ENCODE results near the gene ZBTB25. TPM values are rescaled to one million over a fixed set of nuclear protein-coding genes. Genes with fewer than 3 reads are reported as not detected.
A peak's percentile ranks its signal among the peaks of the same experiment; 100 is the strongest.

ZBTB25 gene
- polyA plus RNA-seq, 1 donor (not counting 4 experiments of a cell fraction or from before 2014, with no cell fraction given): 6.8 TPM

- dilution Hi-C loops (cut with MboI; ENCODE audit: extremely low pct_ligation_motif_present, low sequenced_read_pairs): no loop called here
- no peaks in the 10 kb centered on the region for H3K9me3 ChIP-seq (ENCODE audit: control insufficient read depth, low read depth, low read length)
- H3K36me3 ChIP-seq (ENCODE audit: control insufficient read depth in 2 of 2, extremely low read depth in 1 of 2, insufficient read depth in 2 of 2, low read length in 2 of 2): peaks cover 8 to 21% of the 10 kb centered on the region in 2 experiments
- no peak overlapping the region for H3K27ac ChIP-seq (ENCODE audit: control insufficient read depth, insufficient read depth, low read length)
- peaks cover 9% of the 10 kb centered on the region for H3K79me2 ChIP-seq (ENCODE audit: control insufficient read depth, insufficient read depth, low read length)
- DNase-seq (ENCODE audit: low read depth, low spot score): no peak
- H3K9ac ChIP-seq (ENCODE audit: control insufficient read depth, extremely low read depth, insufficient read depth, low read length): no peak overlapping the region
- no peaks in the 10 kb centered on the region for H4K20me1 ChIP-seq (ENCODE audit: control insufficient read depth, extremely low read depth, insufficient read depth, low read length)
- TF ChIP-seq CTCF (optimal IDR thresholded peaks at IDR 0.05 in 1 of 3, IDR thresholded peaks at IDR 0.05 in 1 of 3, conservative IDR thresholded peaks at IDR 0.05 in 1 of 3; ENCODE audit: extremely low read depth in 1 of 3, insufficient read depth in 2 of 3, low read length in 3 of 3): no peak
- no peak overlapping the region for H2AFZ ChIP-seq (ENCODE audit: control insufficient read depth, low read length)
- peaks cover 6% of the 10 kb centered on the region for H3K4me1 ChIP-seq (ENCODE audit: control insufficient read depth, extremely low read depth, insufficient read depth, low read length)
- no peaks in the 10 kb centered on the region for H3K9me1 ChIP-seq (ENCODE audit: control insufficient read depth, extremely low read depth, insufficient read depth, low read length)
- no peaks in the 10 kb centered on the region for H3K27me3 ChIP-seq (ENCODE audit: control insufficient read depth, extremely low read depth, insufficient read depth, low read length)
- no peak overlapping the region for H3K4me3 ChIP-seq (ENCODE audit: control insufficient read depth in 2 of 3, extremely low read depth in 1 of 3, insufficient read depth in 2 of 3, low read depth in 1 of 3, low read length in 3 of 3)
- H3K4me2 ChIP-seq (ENCODE audit: control insufficient read depth, extremely low read depth, insufficient read depth, low read depth, low read length): no peak overlapping the region
- FAIRE-seq: no peak
Measured at GRCh38 chr14:64411001-64411400, 92.6 kb downstream of the ZBTB25 start.

GRCh38 chr14:64410084-64410774, 93.4 kb downstream of the ZBTB25 start:
- Histone ChIP-seq H3K4me1 (ENCODE audit: control insufficient read depth, extremely low read depth, insufficient read depth, low read length) (peaks cover 6% of the 10 kb centered on the region), H4K20me1 (ENCODE audit: control insufficient read depth, extremely low read depth, insufficient read depth, low read length) (no peaks in the 10 kb centered on the region), H3K4me3 (ENCODE audit: control insufficient read depth in 2 of 3, extremely low read depth in 1 of 3, insufficient read depth in 2 of 3, low read depth in 1 of 3, low read length in 3 of 3) (no peak overlapping the region), H3K4me2 (ENCODE audit: control insufficient read depth, extremely low read depth, insufficient read depth, low read depth, low read length) (no peak overlapping the region), H3K9me3 (ENCODE audit: control insufficient read depth, low read depth, low read length) (no peaks in the 10 kb centered on the region), H3K27me3 (ENCODE audit: control insufficient read depth, extremely low read depth, insufficient read depth, low read length) (no peaks in the 10 kb centered on the region), H3K27ac (ENCODE audit: control insufficient read depth, insufficient read depth, low read length) (peak overlapping the region; percentile 31), H2AFZ (ENCODE audit: control insufficient read depth, low read length) (no peak overlapping the region), H3K79me2 (ENCODE audit: control insufficient read depth, insufficient read depth, low read length) (peaks cover 15% of the 10 kb centered on the region), H3K9me1 (ENCODE audit: control insufficient read depth, extremely low read depth, insufficient read depth, low read length) (no peaks in the 10 kb centered on the region), H3K9ac (ENCODE audit: control insufficient read depth, extremely low read depth, insufficient read depth, low read length) (no peak overlapping the region), H3K36me3 (ENCODE audit: control insufficient read depth in 2 of 2, extremely low read depth in 1 of 2, insufficient read depth in 2 of 2, low read length in 2 of 2) (peaks cover 6 to 13% of the 10 kb centered on the region in 2 experiments)
- FAIRE-seq (no peak), DNase-seq (ENCODE audit: low read depth, low spot score) (no peak)
- dilution Hi-C loops (cut with MboI; ENCODE audit: extremely low pct_ligation_motif_present, low sequenced_read_pairs): no loop called here
- no peak for TF ChIP-seq EZH2 (IDR thresholded peaks at IDR 0.05; ENCODE audit: low read length)
